NCI-H2107 treated with DMSO at 0.1 percent for 48 hours (cell line): ENCODE measurements around the gene EXPH5.

ENCODE experiments used
- DNase-seq: peaks from one replicate; lab custom pipeline; 2025; ENCODE audit not compliant: unreplicated experiment; lab: John Stamatoyannopoulos, UW

EXPH5 gene

DNA sequence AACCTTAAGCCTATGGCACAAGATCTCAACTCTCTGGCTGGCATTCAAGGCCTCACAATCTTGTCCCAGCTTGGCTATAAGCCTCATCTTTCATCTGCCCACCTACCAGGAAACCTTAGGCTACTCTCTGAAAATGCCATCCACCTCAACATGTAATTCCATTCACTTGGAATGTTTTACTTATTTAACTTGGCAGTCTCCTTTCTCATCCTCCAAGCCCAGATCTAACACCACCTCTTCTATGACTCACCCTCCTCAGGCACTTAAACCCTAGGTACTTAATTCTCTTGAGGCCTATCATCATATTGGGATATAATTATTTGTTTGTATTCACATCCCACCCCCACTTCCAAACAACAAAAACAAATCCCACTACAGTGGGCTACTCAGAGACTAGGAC lies 110.4 kb downstream of the EXPH5 start:
- DNase-seq, result no peak

DNA sequence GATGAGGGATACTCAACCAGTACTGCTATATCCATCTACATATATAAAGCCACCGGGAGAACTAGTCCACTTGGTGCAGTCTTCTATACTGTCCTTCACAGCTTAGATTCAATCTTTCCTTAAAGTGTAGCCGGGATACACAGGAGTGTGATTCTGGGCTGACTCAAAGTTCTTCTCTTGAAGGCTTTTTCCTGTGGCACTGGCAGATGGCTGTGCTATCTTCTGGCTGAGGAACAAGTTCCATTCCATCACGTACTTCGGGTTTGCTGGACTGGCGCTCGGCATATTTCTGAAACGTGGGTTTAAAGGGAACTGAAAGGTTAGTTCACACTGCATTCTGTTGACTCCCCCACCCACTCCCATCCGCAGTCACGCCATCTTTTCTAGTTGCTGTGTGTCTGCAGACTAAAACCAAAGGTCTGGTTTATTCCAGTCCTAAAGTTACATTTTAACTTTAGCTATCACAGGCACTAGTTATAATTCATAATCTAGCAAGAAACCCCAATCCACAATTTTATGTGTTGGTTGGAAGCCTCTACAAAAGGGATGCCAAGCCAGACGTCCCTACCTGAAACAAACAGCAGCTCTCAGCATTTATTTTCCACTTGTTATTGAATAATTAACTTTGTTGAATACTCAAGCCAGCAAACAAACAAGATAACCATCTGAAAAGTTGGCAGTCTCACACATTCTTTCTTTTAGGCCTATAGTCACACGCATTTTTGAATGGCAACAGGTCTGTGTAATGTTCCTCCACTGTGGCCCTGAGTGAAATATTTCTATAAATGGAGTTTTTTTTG lies 118.7 kb downstream of the EXPH5 start:
- DNase-seq, result no peak

DNA sequence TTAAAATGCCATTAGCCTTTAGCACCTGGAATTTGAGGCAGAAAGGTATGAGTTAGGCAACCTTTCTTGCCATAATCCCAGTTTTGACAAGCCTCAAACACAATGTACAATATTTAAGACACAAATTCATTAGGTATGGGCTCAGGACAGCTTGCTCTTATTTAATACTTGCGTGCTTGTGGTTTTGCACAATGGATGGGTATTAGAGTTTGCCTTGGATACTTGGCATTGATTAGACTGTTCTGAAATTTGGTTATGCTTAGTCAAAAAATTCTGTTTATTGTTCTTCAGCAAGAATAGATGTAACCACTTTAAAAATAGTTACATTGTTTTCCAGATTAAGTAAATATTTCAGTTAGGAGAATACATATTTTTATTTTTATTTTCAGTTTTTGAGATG lies 120.9 kb downstream of the EXPH5 start:
- no peak for DNase-seq

DNA sequence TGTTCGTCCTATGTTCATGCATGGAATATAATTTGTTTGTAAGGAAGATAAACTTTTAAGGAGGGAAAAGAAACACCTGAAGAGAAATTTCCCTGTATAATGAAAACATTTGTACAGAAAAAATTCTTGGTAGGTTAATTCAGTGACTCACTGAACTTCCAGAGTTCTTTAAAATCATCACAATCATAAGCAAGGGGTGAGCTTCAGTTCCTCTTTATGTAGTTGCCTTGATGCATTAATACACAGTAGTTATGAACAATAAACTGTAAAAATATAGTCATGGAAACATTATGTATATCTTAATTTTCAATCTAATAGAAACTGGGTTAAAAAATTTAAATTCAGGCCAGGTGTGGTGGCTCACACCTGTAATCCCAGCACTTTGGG lies 125.1 kb downstream of the EXPH5 start:
- DNase-seq, result no peak

DNA sequence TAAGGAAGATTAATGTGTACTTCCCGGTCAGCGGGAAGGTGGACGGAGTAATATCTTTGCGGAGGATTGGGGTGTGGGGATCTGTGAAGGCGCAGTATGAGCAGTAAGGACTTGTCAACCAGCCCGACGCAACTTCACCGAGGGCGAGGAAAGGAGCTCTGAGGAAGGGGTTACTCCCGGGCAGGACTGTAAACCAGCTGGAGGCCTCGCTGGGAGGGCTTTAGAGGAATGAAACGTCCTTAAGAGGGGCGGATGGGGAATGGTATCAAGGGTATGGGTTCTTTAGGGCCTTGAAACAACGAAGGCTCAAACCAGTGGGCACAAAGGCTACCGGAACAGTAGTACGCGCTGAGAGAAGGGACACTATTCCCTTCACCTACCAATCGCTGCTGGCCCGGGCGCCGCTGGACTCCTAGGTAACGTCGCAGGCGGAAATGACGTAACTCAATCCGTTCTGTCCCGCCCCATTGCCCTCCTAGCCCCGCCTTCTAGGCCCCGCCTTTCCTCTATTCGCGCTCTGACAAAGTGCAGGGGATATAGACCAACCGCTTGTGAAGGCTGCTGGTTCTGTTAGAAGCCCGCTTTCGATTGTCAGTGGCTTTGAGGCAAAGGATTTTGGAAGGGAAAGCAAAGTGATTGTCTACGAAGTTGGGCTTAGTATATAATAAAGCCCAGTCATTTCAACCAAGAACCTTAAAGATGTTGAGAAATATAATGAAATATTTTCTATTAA lies 126.3 kb downstream of the EXPH5 start, which contains the start of gene C11orf65:
C11orf65 (minus strand) TSS at position 439 of the 733 bp plus-strand sequence. CDS start 5,970 bp downstream, outside the sequence.
- peak; percentile 97 for DNase-seq

DNA sequence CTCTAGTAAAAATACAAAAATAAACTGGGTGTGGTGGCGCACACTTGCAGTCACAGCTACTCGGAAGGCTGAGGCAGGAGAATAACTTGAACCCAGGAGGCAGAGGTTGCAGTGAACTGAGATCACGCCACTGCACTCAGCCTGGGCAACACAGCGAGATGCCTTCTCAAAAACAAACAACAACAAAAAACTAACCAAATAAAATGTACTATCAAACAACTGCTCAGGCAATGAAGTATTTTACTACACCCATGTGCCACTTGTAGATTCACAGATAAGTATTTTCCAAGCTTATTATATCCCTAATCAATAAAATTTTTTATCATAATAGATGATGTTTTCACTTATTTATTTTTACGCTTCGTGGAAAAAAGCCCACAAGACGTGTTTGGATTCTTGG lies 127.2 kb downstream of the EXPH5 start:
- no peak for DNase-seq
